ENCODE results near the gene RIC8A.

GRCh38 chr11:216081-216974 lies 8.8 kb downstream of the RIC8A start:
- TF ChIP-seq POLR2AphosphoS5 (IDR thresholded peaks at IDR 0.05), result no peak
- no peak for TF ChIP-seq CTCF (IDR thresholded peaks at IDR 0.05)

Measured in sigmoid colon (tissue), 4 donors.